H9 (cell line): ENCODE measurements around the gene MYDGF. TPM values are rescaled to one million over a fixed set of nuclear protein-coding genes. Genes with fewer than 3 reads are reported as not detected.

Experiments
- DNase-seq: peaks from one replicate; pipeline ENCODE4 v3.0.0-alpha.2; 2017
- H2AFZ ChIP-seq: one replicate; pipeline ENCODE4 v1.6.1; 2013; ENCODE audit warnings: mild to moderate bottlenecking, low read length, control low read depth, moderate library complexity
- H2AK5ac ChIP-seq: 2 replicates; pipeline ENCODE4 v1.6.1; 2013; ENCODE audit warnings: low read length, control low read depth, mixed read lengths; ENCODE audit not compliant: insufficient read length
- H2BK120ac ChIP-seq: one replicate; pipeline ENCODE4 v1.6.1; 2013; ENCODE audit warnings: low read depth, mild to moderate bottlenecking, low read length, control low read depth, inconsistent platforms; ENCODE audit not compliant: poor library complexity, severe bottlenecking
- H2BK12ac ChIP-seq: 2 replicates; pipeline ENCODE4 v1.6.1; 2013; ENCODE audit warnings: low read length, control low read depth, mixed read lengths, low read depth; ENCODE audit not compliant: insufficient read length
- H2BK15ac ChIP-seq: 2 replicates; pipeline ENCODE4 v1.6.1; 2013; ENCODE audit warnings: low read depth, low read length, control low read depth
- H2BK20ac ChIP-seq: one replicate; pipeline ENCODE4 v1.6.1; 2013; ENCODE audit warnings: low read depth, mild to moderate bottlenecking, low read length, control low read depth, inconsistent platforms; ENCODE audit not compliant: poor library complexity, severe bottlenecking
- H2BK5ac ChIP-seq: 2 replicates; pipeline ENCODE4 v1.6.1; 2013; ENCODE audit warnings: low read length, control low read depth, mixed read lengths; ENCODE audit not compliant: insufficient read length
- H3K14ac ChIP-seq: 2 replicates; pipeline ENCODE4 v1.6.1; 2013; ENCODE audit warnings: low read length, control low read depth; ENCODE audit not compliant: insufficient read depth
- H3K18ac ChIP-seq: 2 replicates; pipeline ENCODE4 v1.6.1; 2013; ENCODE audit warnings: low read depth, mild to moderate bottlenecking, mixed read lengths, low read length, control low read depth; ENCODE audit not compliant: insufficient read length
- H3K23ac ChIP-seq: 2 replicates; pipeline ENCODE4 v1.6.1; 2013; ENCODE audit warnings: low read length, control low read depth, mixed read lengths, low read depth; ENCODE audit not compliant: insufficient read length
- H3K23me2 ChIP-seq: 2 replicates; pipeline ENCODE4 v1.6.1; 2013; ENCODE audit warnings: low read depth, mild to moderate bottlenecking, mixed read lengths, low read length, control low read depth; ENCODE audit not compliant: insufficient read length, poor library complexity, severe bottlenecking
- H3K27ac ChIP-seq: 2 replicates; pipeline ENCODE4 v1.5.1; 2013; ENCODE audit warnings: low read length, control low read depth, mixed read lengths, low read depth; ENCODE audit not compliant: insufficient read length
- H3K27me3 ChIP-seq: 2 replicates; pipeline ENCODE4 v1.6.1; 2013; ENCODE audit warnings: low read length, control low read depth, inconsistent platforms; ENCODE audit not compliant: insufficient read depth
- H3K4ac ChIP-seq: 2 replicates; pipeline ENCODE4 v1.6.1; 2013; ENCODE audit warnings: low read depth, mild to moderate bottlenecking, control low read depth, inconsistent platforms, low read length, moderate library complexity
- H3K4me1 ChIP-seq: 2 replicates; pipeline ENCODE4 v1.6.1; 2013; ENCODE audit warnings: low read length, control low read depth, inconsistent platforms; ENCODE audit not compliant: insufficient read depth
- H3K4me2 ChIP-seq: 2 replicates; pipeline ENCODE4 v1.6.1; 2013; ENCODE audit warnings: low read length, control low read depth, mixed read lengths; ENCODE audit not compliant: insufficient read length, insufficient read depth
- H3K56ac ChIP-seq: 2 replicates; pipeline ENCODE4 v1.6.1; 2013; ENCODE audit warnings: low read depth, mild to moderate bottlenecking, mixed read lengths, low read length, control low read depth; ENCODE audit not compliant: insufficient read length
- H3K79me1 ChIP-seq: 2 replicates; pipeline ENCODE4 v1.6.1; 2013; ENCODE audit warnings: low read depth, mild to moderate bottlenecking, moderate library complexity, low read length, control low read depth, inconsistent platforms; ENCODE audit not compliant: insufficient read depth, poor library complexity, severe bottlenecking
- H3K79me2 ChIP-seq: 2 replicates; pipeline ENCODE4 v1.6.1; 2013; ENCODE audit warnings: low read length, control low read depth, inconsistent platforms; ENCODE audit not compliant: insufficient read depth
- H3K9ac ChIP-seq: 2 replicates; pipeline ENCODE4 v1.6.1; 2013; ENCODE audit warnings: low read length, control low read depth, mixed read lengths; ENCODE audit not compliant: insufficient read length; ENCODE audit errors: extremely low read depth
- H3K9me3 ChIP-seq: one replicate; pipeline ENCODE4 v1.6.1; 2013; ENCODE audit warnings: low read depth, low read length, inconsistent platforms; ENCODE audit not compliant: control insufficient read depth
- H3T11ph ChIP-seq: one replicate; pipeline ENCODE4 v1.6.1; 2013; ENCODE audit warnings: mild to moderate bottlenecking, low read length, control low read depth, inconsistent platforms
- H4K20me1 ChIP-seq: one replicate; pipeline ENCODE4 v1.6.1; 2013; ENCODE audit not compliant: control insufficient read depth, insufficient read length, insufficient read depth
- H4K5ac ChIP-seq: 2 replicates; pipeline ENCODE4 v1.6.1; 2013; ENCODE audit warnings: low read depth, mild to moderate bottlenecking, mixed read lengths, low read length, control low read depth; ENCODE audit not compliant: insufficient read length
- H4K8ac ChIP-seq: replicated peaks from 2 replicates; pipeline ENCODE4 v1.6.1; 2013; ENCODE audit warnings: low read length, control low read depth, mixed read lengths, low read depth; ENCODE audit not compliant: insufficient read length
- H4K91ac ChIP-seq: 2 replicates; pipeline ENCODE4 v1.6.1; 2013; ENCODE audit warnings: low read depth, mild to moderate bottlenecking, moderate library complexity, mixed read lengths, low read length, control low read depth; ENCODE audit not compliant: insufficient read length
- H3K27ac Mint-ChIP-seq, 3 experiments: 2 replicates in 2 of 3; 3 replicates in 1 of 3; pipeline ENCODE4 v1.8.0; 2020 to 2021; ENCODE audit warnings: mixed read lengths in 3 of 3, mild to moderate bottlenecking in 1 of 3, moderate library complexity in 1 of 3
- H3K27me3 Mint-ChIP-seq: 2 replicates; pipeline ENCODE4 v1.8.0; 2021; ENCODE audit warnings: low read depth, mild to moderate bottlenecking, moderate library complexity, mixed read lengths
- H3K36me3 Mint-ChIP-seq, 3 experiments: 2 replicates in 2 of 3; 3 replicates in 1 of 3; pipeline ENCODE4 v1.8.0; 2020 to 2021; ENCODE audit warnings: low read depth in 3 of 3, mixed read lengths in 3 of 3; ENCODE audit not compliant: insufficient read depth in 1 of 3
- H3K4me1 Mint-ChIP-seq, 2 experiments: 2 replicates each; pipeline ENCODE4 v1.8.0; 2020; ENCODE audit warnings: mixed read lengths in 2 of 2
- H3K4me3 Mint-ChIP-seq, 2 experiments: 2 replicates in 1 of 2; 3 replicates in 1 of 2; pipeline ENCODE4 v1.8.0; 2020 to 2021; ENCODE audit warnings: mild to moderate bottlenecking in 2 of 2, mixed read lengths in 2 of 2, moderate library complexity in 1 of 2
- H3K9me3 Mint-ChIP-seq, 2 experiments: 2 replicates in 1 of 2; 3 replicates in 1 of 2; pipeline ENCODE4 v1.8.0; 2020; ENCODE audit warnings: mild to moderate bottlenecking in 2 of 2, mixed read lengths in 2 of 2, moderate library complexity in 1 of 2
- CTCF ChIP-seq: fragments of 200-600 bp; sonication (generic); conservative IDR thresholded peaks from 3 replicates; pipeline ENCODE4 v1.8.0; 2021; ENCODE audit warnings: antibody characterized with exemption, mild to moderate bottlenecking
- WGBS: extraction: QIAGEN DNeasy Blood & Tissue Kit; methylation state at CpG from one replicate; pipeline ENCODE4 v1.1.7; 2013; ENCODE audit warnings: missing lambda C conversion rate, low lambda C conversion rate, mixed read lengths; ENCODE audit not compliant: insufficient read length; ENCODE audit errors: extremely low coverage; 5-methylcytosine and 5-hydroxymethylcytosine counted together
- total RNA-seq: library from RNA; stranded (reverse); gene quantifications from 2 replicates; pipeline ENCODE4 v1.2.1, GENCODE V29; 2021

Gene MYDGF
- total RNA-seq, 1 experiment from 2014 or later = 43.4 TPM

GRCh38 chr19:4619668-4620294, 50.4 kb downstream of the MYDGF start:
- Histone ChIP-seq H2AK5ac (no peak overlapping the region), H3K4me2 (no peak overlapping the region), H4K91ac (no peak overlapping the region), H3K79me2 (no peaks in the 10 kb centered on the region), H4K5ac (no peak overlapping the region), H3K56ac (no peak overlapping the region), H3K23ac (no peak overlapping the region), H3K9ac (no peak overlapping the region), H3K4ac (no peak overlapping the region), H3K4me1 (no peaks in the 10 kb centered on the region), H2BK20ac (no peak overlapping the region), H3K18ac (no peak overlapping the region), H2BK120ac (no peak overlapping the region), H3K27me3 (no peaks in the 10 kb centered on the region), H3K14ac (no peak overlapping the region), H2AFZ (no peak overlapping the region), H3K27ac (no peak overlapping the region), H3K9me3 (no peaks in the 10 kb centered on the region), H2BK5ac (no peak overlapping the region), H2BK15ac (no peak overlapping the region), H4K8ac (no peak overlapping the region), H2BK12ac (no peak overlapping the region), H3T11ph (no peak overlapping the region), H4K20me1 (no peaks in the 10 kb centered on the region), H3K23me2 (no peaks in the 10 kb centered on the region), H3K79me1 (no peaks in the 10 kb centered on the region)
- DNase-seq = no peak
- Mint-ChIP-seq H3K36me3 (no peaks in the 10 kb centered on the region; a peak in 1 of 7 replicates), H3K4me1 (peaks cover 6 to 35% of the 10 kb centered on the region in 2 experiments), H3K9me3 (no peaks in the 10 kb centered on the region), H3K27me3 (peaks cover 28% of the 10 kb centered on the region), H3K4me3 (no peak overlapping the region), H3K27ac (no peak overlapping the region)
- TF ChIP-seq CTCF = peak; percentile 23; the same call in 1 of the 3 replicates
- WGBS = no CpG with 5 or more reads among the region's 17 CpGs
